HG02763 (cell line): Measurements from ENCODE around the gene FAXDC2.
"Not testable (repeated sequence)": the region's sequence is repeated elsewhere in the genome, so short reads cannot be mapped to it uniquely, and the experiment has no call there.

ENCODE experiments used
- ATAC-seq: cut with Tn5 transposase; IDR thresholded peaks from one replicate; pipeline ENCODE4 v1.9.1; 2021; ENCODE audit warnings: mild to moderate bottlenecking, moderate library complexity; ENCODE audit not compliant: unreplicated experiment

FAXDC2 gene

DNA sequence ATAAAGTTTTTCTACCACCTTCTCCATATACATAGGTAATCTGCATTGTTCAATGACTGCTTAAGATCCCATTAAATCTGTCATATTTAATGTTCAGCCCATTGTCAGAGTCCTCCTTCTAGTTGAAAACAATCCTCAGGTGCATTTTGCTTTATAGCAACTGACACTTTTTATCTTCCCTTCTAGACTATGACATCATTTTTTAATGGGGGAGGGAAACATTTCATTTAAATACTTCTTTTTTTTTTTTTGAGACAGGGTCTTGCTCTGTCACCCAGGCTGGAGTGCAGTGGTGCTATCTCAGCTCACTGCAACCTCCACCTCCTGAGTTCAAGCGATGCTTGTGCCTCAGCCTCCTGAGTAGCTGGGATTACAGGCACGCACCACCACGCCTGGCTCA is 17.6 kb downstream of the FAXDC2 start:
- not testable (repeated sequence) for ATAC-seq

DNA sequence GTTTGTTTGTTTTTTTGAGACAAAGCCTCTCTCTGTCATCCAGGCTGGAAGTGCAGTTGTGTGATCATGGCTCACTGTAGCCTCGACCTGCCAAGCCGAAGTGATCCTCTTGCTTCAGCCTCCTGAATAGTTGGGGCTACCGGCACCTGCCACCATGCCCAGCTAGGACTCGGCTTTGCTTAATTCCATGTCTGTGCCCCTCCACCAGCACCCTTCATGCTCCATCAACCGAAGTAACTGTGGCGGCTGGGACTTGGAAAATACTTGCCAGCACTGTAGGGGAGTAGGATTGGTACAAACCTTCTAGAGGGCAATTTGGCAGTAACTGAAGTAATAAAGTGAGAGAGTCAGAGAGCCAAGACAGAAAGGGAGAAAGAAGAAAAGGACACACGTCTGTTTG is 19.0 kb downstream of the FAXDC2 start:
- ATAC-seq = no peak

DNA sequence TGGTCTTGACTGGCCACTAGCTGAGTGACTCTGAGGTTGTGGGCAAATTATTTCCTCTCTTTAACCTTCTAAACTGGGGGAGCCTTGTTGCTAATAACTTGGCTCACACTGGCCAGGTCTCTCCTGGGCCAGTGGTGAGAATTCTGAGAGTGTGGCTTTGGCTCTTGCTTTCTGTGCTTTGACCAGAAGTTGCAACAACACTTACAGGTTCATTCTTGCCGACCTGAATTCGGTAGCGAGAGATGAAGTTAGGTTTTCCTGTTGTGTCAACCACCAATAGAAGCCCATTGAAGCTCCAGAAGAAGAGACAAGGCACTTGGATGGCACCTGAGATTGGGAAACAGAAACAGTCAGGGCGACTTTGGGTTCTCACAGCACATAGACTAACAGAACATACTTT is 19.8 kb downstream of the FAXDC2 start:
- no peak for ATAC-seq

DNA sequence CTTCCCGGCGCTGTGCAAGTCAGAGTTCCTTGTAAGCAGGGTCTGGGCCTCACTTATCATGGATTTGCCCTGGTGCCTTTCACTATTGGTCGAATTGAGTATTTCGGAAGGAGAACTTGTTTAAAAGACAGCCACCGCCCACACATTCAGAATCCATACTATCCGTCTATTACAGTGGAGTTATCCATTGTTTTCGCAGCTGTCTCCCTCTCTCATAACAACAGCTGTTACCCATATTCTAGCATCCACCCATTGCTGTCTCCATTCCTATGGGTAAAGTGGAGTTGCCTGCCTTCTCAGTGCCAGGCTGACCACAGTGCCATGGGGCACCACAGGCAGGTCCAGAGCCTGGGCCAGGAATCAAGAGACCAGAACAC is 20.2 kb downstream of the FAXDC2 start:
- ATAC-seq = no peak

DNA sequence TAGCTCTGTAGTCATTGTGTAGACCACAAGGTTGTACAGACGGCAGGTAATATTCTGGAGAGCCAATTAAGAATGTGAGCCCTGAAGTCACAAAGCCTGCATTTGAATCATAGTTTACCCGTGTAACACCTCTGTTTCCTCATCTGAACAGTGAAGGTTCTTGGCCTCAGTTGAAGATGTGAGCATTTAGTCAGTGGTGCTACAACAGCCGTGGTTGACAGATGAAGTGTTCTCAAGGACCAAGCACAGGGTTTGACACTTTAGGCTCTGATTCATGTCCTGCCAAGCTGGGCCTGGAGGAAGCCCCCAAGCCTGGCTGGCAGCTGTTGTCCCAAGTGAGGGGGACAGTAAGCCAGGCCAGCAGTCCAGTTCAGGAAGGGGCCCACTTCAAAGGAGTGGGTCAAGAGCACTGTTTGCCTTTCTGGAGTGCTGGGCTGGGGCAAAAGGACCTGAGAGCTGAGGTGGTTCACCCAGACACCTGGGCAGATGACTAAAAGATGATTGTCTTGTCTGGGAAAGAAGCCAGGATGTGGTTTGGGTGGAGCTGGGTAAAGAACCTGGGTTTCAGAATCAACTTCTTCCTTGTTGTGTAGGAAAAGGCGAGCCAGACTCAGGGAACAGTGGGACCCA is 20.7 kb downstream of the FAXDC2 start:
- no peak for ATAC-seq

DNA sequence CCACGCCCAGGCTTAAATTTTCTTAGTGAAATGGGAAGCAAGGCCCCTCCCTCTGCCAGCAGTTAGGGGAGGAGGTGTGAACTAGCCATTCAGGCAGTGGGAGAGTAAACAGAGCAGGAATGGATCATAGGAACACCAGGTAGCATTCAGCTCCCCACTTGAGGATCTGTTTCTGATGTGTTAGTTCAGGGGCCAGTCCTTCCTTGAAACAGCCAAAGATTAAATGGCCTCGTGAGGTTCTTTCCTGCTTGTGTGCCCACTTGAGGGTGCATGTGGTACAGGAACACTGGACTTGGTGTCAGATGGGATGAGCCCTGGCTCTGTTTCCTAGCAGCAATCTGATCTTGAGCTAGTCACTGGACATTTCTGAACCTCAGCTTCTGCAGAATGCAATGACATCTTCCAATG is 21.2 kb downstream of the FAXDC2 start:
- ATAC-seq = no peak

DNA sequence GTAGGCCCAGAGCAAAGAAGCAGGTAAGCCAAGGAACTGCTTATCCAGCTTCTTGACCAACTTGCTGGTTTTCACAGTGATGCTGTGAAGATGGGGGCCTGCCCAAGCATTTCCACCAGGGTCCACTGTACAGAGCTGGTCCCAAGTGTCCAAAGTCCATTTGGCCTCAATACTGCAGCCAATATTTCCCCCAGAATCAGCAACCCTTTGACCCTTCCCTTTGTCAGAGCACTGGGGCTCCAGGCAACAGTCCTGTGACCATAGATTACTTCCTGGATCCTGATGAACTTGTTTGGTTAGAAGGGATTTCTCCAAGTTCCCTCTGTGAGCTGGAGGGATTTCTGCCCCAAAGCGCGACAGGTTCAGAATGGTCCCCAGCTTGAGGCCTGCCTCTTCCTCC is 26.3 kb downstream of the FAXDC2 start:
- ATAC-seq = no peak

DNA sequence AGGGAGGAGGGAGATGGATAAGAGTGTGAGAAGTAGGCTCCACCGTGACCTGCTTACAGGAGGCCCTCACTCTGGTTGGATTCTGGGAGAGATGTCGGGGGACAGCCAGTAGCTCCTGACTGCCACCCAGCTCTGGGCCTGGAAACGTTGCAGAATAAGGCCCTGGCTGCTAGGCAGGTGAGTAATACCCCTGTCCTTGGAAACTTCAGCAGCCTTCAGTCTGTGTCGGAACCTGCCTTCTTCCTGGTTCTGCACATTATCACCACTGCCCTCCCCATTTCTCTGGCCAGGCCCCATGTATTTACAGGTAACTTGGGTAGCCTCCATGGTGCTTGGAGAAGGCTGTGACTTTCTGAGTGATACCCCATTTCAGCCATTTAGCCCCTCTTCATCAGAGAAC is 26.8 kb downstream of the FAXDC2 start:
- ATAC-seq = no peak

DNA sequence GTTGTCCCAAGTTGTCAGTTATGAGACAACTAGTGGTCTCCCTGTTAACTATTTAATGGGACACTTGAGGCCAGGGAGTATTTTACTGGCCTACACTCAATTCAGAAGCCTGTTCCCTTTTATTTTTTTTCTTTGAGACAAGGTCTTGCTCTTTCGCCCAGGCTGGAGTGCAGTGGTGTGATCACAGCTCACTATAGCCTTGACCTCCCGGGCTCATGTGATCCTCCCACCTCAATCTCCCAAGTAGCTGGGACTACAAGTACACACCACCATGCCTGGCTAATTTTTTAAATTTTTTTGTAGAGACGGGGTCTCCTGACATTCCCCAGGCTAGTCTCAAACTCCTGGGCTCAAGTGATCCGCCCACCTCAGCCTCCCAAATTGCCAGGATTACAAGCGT is 27.5 kb downstream of the FAXDC2 start:
- ATAC-seq = not testable (repeated sequence)

DNA sequence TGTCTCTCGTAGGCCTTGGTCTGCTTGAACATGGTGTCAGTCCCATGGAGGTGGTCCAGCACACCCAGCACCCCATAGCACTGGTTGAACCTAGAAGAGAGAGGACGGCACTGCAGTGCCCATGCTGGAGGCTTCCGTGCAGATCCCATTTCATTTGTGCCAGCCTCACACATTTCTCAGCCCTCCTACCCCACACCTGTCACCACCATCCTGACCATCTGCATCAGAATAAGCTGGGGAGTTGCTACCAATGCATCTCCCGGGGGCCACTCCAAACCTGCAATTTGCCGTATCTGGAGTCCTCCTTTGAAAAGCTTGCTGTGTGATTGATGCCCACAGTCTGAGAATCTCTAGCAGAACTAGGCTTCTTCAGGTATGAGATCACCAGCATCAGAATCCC is 30.0 kb downstream of the FAXDC2 start:
- no peak for ATAC-seq

DNA sequence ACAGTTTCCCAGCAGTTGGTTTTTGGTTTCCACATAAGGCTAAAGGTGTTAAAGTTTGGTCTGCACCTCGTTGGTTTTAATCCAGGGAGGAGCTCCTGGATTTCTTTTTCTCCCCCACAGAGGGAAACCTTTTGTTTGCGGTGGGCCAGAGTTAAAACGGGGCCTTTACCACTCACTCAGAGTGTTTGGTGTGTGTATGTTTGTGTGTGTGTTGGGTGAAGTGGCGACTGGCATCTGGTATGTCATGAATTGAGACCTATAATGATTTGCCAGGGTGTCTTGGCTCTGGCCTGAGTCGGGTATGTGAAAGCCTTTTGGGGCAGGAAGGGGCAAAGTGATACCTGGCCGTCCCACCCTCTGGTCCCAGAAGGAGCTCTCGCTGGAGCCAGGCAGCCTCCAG is 30.9 kb downstream of the FAXDC2 start:
- ATAC-seq = no peak

DNA sequence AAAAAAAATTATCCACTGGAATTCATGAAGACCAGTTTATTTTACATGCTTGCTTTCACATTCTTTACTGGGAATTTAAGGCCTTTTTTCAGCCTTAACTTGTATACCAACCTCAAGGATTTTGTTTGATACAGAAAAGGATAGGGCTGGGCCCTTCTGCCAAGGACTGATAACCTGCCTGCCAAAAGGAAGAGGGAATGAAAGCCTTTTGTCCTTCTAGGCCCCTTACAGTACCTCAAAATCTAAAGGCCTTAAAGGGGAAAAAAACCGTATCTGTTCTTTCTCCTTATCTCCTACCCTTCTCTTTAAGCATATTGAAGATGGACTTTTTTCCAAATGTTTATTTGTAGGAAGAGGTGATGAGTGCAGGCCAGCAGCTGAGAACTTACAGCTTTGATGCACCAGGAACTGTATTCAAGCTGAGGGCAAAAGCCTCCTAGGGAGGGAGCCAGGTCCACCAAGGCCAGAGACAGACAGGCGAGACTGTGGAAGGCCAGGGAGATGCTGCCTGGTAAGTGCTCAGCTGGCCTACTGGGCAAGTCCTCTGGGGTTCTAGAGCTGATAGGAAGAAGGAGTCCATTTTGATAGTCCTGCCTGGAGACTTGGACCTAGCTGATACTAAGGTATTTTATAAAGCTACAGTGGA is 31.8 kb downstream of the FAXDC2 start:
- no peak for ATAC-seq

DNA sequence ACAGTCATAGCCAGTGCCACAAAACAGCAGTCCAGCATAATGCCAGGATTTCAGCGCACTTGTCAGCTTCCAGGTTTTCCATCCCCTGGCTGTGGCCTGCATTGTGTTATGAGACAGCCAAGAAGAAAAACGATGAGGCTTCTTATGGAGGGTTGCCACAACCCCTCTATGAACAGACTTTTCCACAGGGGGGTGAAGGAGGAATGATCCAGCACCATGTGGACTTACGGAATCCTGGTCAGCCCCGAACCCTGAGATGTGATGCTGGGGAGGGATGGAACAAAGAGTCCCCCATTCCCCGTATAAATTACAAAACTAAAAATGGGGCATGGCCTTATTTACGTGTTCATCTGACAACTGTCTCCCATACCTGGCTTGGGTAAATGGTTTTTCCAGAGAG is 32.6 kb downstream of the FAXDC2 start:
- ATAC-seq = no peak

DNA sequence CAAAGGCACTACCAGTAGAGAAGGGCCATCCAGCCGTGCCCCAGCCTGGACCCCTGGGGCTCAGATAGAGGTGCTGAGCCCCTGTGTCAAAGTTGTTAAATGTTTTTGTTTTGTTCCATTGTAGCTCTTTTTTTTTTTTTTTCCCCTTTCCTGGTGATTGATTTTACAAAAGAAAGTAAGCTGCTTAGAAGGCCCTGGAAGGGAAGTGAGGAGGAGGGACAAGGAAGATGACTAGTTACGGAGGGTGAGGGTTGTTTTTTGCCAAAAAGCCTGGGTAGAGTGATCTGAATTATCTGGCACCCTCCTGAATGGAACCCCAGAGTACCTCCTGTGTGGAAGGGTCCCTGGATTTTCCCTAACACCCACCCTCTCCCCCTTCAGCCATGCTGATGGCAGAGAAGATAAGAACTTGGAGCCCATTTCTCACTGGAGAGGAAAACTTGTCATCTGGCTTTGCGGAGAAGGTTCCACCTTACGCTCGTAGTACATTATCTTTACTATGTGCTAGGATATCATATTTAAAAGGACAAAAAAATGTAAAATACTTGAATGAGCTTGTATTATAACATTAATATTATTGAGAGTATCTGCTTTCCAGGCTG is 33.4 kb downstream of the FAXDC2 start:
- no peak for ATAC-seq

DNA sequence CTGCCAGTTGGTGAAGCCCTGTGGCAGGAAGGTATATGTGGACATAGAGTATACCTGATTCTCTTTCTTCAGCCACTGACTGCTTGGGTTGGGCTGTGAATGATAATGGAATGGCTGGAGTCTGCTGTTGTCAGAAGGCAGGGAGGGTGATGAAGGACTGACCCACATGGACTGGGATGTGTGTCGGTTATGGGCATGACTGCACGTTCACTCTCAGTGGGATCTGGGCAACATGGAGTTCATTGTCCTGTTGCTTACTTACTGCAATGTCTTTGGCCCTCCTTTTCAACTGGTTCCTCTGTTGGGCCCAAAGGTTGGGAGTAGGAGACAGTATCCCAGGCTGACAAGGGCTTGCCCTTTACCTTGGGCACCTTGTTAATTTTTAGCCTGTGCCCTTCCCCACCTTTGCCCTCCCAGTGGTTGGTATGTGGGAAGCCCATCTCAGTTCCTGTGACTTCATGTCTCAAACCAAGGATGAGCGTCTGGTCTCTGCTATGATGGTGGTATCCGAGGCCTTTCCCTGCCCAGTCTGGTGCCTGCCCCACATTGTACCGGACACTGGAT is 34.6 kb downstream of the FAXDC2 start:
- no peak for ATAC-seq

DNA sequence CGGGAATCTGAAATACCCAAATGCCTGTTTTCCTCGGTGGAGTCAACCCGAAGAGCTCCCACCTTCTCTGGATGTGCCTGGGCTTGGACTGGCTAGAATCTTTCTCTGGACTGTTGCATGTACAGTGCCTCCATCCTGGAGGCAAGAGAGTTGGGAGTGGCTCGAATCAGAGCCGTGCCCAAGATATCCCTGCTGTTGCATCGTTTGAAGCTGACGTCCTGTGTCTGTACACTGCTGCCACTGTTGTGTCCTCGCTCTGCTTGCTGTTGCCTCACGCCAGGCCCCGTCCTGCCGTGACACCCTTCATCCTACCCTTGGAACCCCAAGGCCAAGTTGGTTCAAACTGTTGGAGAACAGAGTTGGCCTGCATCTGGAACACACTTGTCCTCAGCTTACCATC is 35.4 kb downstream of the FAXDC2 start:
- ATAC-seq = no peak

DNA sequence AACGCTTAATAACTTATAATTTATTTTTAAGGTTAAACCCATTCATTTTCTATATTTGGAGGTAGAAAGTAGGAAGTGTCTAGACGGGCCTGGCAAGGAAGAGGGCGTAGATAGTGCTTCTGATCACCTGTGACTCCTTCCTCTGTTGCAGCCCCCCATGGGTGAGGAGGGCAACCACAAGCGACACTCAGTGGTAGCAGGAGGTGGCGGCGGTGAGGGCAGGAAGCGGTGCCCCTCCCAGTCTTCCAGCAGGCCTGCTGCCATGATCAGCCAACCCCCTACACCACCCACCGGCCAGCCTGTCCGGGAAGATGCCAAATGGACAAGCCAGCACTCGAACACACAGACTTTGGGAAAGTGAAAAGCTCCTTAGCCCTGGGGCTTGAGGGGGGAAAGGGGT is 36.7 kb downstream of the FAXDC2 start:
- no peak for ATAC-seq

DNA sequence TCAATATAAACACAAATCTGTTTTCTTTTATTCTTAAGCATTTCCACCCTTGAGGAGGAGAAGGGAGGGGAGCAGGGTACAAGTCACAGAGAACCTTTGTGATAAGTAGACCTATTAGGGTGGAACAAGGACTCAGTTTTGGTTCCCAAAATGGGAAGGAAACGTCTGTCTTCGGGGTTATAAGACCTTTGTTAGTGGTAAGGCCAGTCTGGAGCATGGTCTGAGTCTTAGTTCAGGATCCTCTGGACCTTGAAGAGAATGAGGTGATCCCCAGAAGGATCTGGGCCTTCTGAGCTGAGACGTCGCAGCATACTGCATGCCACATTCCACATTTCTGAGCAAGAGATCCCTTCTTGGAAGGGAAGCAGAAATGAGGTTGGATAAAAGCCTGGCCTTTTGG is 37.2 kb downstream of the FAXDC2 start:
- ATAC-seq = no peak

DNA sequence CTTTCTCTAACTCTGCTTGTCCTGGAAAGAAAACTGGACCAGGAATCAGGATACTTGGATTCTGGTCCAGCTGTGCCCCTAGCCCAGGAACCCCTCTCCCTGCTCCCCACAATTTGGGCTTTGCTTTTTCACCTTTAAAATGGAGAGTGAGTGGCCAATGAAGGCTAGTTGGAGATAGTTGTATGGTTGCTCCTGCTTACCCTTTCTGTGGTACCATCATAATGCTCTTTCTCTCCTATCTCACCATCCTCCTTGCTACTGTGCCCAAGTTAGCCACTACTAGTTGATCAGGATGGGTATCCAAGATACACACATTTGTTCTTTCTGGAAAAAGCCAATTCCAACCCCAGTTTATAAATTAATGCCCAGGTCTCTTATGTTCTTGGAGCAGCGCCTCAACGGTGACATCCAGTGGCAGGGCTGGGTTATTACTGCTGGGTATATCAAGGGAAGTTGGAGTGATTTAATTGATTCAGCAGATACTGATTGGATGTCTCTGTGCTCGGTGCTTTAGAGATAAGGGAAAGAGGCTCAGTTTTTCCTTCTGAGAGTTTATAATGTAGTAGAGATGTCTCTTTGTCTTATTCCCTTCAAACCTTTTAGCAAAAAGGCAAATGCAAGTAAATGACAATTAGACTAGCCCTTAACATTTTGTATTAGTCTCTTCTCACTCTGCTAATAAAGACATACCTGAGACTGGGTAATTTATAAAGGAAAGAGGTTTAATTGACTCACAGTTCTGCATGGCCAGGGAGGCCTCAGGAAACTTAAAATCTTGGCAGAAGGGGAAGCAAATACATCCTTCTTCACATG is 38.5 kb downstream of the FAXDC2 start:
- ATAC-seq = no peak

DNA sequence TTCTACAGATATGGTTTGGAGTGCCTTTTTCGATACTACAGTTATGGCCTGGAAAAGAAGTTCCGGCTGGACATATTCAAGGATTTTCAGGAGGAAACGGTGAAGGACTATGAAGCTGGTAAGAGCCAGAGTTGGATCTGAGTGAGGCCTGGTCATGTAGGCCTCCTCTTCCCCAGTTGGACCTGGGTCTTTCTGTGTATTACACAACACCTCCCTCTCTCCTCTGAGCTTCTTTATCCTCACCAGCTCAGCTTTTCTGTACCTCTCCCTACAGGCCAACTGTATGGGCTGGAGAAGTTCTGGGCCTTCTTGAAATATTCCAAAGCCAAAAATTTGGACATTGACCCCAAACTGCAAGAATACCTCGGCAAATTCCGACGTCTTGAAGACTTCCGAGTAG is 39.2 kb downstream of the FAXDC2 start:
- no peak for ATAC-seq

DNA sequence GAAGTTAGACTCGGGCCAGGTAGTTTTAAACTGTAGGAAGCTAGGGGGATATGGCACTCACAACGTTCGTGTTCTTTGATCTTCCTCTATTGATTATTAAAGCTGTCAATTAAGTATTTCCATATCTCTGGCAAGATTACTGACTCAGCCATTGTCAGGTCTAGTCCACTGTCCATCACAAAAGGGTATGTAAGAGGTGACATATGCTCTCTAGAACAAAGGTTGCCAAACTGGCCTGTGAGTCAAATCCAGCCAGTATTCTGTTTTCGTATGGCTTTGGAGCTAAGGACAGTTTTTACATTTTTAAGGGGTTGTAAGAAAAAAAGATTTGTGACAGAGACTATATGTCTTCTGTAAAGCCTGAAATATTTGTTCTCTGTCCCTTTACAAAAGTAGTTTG is 44.2 kb downstream of the FAXDC2 start:
- ATAC-seq = no peak

DNA sequence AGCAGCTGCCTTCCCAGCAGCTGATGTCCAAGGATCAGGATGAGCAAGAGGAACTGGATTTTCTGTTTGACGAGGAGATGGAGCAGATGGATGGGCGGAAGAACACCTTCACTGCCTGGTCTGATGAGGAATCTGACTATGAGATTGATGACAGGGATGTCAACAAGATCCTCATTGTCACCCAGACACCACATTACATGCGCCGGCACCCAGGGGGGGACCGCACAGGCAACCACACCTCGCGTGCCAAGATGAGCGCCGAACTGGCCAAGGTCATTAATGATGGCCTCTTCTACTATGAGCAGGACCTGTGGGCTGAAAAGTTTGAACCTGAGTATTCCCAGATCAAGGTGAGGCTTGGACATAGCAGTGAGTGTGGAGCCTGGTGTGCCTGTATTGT is 48.4 kb downstream of the FAXDC2 start:
- no peak for ATAC-seq
